SK-N-SH treated with all-trans-retinoic acid at 6 μM for 48 hours (cell line): ENCODE measurements around the gene MAP4K4.

Experiments used
- CREB5 ChIP-seq: fragments of 250-450 bp; sonication (Bioruptor Pico); IDR thresholded peaks from 2 replicates; pipeline ENCODE4 v1.5.1; 2020; ENCODE audit warnings: low read depth, mild to moderate bottlenecking, moderate library complexity
- CSDC2 ChIP-seq: fragments of 250-450 bp; sonication (Bioruptor Pico); IDR thresholded peaks from 2 replicates; pipeline ENCODE4 v1.5.0; 2020; ENCODE audit warnings: mild to moderate bottlenecking, moderate library complexity
- ESRRG ChIP-seq: fragments of 250-450 bp; sonication (Bioruptor Pico); IDR thresholded peaks from 2 replicates; pipeline ENCODE4 v1.6.1; 2021; ENCODE audit warnings: mild to moderate bottlenecking
- ISL1 ChIP-seq: fragments of 250-450 bp; sonication (Bioruptor Pico); IDR thresholded peaks from 2 replicates; pipeline ENCODE4 v2.1.2; 2022; ENCODE audit warnings: mild to moderate bottlenecking, moderate library complexity
- PATZ1 ChIP-seq: fragments of 250-450 bp; sonication (Bioruptor Pico); IDR thresholded peaks from 2 replicates; pipeline ENCODE4 v1.8.0; 2020; ENCODE audit warnings: mild to moderate bottlenecking, moderate library complexity, borderline replicate concordance
- POU6F1 ChIP-seq: fragments of 250-450 bp; sonication (Bioruptor Pico); IDR thresholded peaks from 2 replicates; pipeline ENCODE4 v1.8.0; 2021; ENCODE audit warnings: low read depth, mild to moderate bottlenecking, moderate library complexity, borderline replicate concordance
- PPARA ChIP-seq: fragments of 250-450 bp; sonication (Bioruptor Pico); IDR thresholded peaks from 2 replicates; pipeline ENCODE4 v1.5.0; 2020; ENCODE audit warnings: mild to moderate bottlenecking, borderline replicate concordance
- RARB ChIP-seq: fragments of 250-450 bp; sonication (Bioruptor Pico); IDR thresholded peaks from 2 replicates; pipeline ENCODE4 v1.8.0; 2021; ENCODE audit warnings: mild to moderate bottlenecking, moderate library complexity
- TCF4 ChIP-seq: fragments of 250-450 bp; sonication (Bioruptor Pico); IDR thresholded peaks from 2 replicates; pipeline ENCODE4 v1.8.0; 2021; ENCODE audit warnings: mild to moderate bottlenecking, moderate library complexity, borderline replicate concordance
- TOX ChIP-seq: fragments of 250-450 bp; sonication (Bioruptor Pico); IDR thresholded peaks from 2 replicates; pipeline ENCODE4 v1.8.0; 2021; ENCODE audit warnings: mild to moderate bottlenecking, moderate library complexity, borderline replicate concordance
- TSHZ2 ChIP-seq: fragments of 250-450 bp; sonication (Bioruptor Pico); IDR thresholded peaks from 2 replicates; pipeline ENCODE4 v1.5.0; 2020; ENCODE audit warnings: mild to moderate bottlenecking, moderate library complexity
- ZFP30 ChIP-seq: fragments of 450-650 bp; formaldehyde crosslinking; IDR thresholded peaks from 2 replicates; pipeline ENCODE4 v1.5.0; 2022; ENCODE audit warnings: mild to moderate bottlenecking, moderate library complexity
- ZNF565 ChIP-seq: fragments of 450-650 bp; formaldehyde crosslinking; conservative IDR thresholded peaks from 2 replicates; pipeline ENCODE4 v1.5.0; 2020; ENCODE audit warnings: low read depth, mild to moderate bottlenecking, moderate library complexity
- ZNF8 ChIP-seq: fragments of 450-650 bp; formaldehyde crosslinking; IDR thresholded peaks from 2 replicates; pipeline ENCODE4 v1.5.0; 2020; ENCODE audit warnings: mild to moderate bottlenecking, moderate library complexity

GRCh38 chr2:101704816-101705578, 7.5 kb downstream of the MAP4K4 start:
- TF ChIP-seq RARB (CRISPR knock-in tag), result no peak
- TF ChIP-seq ISL1 (CRISPR knock-in tag), result no peak
- TF ChIP-seq ZNF565 (CRISPR knock-in tag), result no peak
- no peak for TF ChIP-seq TCF4
- no peak for TF ChIP-seq CREB5 (CRISPR knock-in tag)
- TF ChIP-seq PATZ1, result no peak
- TF ChIP-seq ESRRG, result no peak
- no peak for TF ChIP-seq ZNF8 (CRISPR knock-in tag)
- TF ChIP-seq ZFP30 (CRISPR knock-in tag), result no peak
- TF ChIP-seq POU6F1 (CRISPR knock-in tag), result no peak
- no peak for TF ChIP-seq PPARA
- TF ChIP-seq CSDC2 (CRISPR knock-in tag), result no peak
- TF ChIP-seq TOX (CRISPR knock-in tag), result no peak
- no peak for TF ChIP-seq TSHZ2 (CRISPR knock-in tag)
